GM19035 (cell line): ENCODE data around the gene EPB41L2.

Source experiments
- ATAC-seq: cut with Tn5 transposase; IDR thresholded peaks from one replicate; pipeline ENCODE4 v1.9.1; 2021; ENCODE audit not compliant: unreplicated experiment

EPB41L2 gene

DNA sequence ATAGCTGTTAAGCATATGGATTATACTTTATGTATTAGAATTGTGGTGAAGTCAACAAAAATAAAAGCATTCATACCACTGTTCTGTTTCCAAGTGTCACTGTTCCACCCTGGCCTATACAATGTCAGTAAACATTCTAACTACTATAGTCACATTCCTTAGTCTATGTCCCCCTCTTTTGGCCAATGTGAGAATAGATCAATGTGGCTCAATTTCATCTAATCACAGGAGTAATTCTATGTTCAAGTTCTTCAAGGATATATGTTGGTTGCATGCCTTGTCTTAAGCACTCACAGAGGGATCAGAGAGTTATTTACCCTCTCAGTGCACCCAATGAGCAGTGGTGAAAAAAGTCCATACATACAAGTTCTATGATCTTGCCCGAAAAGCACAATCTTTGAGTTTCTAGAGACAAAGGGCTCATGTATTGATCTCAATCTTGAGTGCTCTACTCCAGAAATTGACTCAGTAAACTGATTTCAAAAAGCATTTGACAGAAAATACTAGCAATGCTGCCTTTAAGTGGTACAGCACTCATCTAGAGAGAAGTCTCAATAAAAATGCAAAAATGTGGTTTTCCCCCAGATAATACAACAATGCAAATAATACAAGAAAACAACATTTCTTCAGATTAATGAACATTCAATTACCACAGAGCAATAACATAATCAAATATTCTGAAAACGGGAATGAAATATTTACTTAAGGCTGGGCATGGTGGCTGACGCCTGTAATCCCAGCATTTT, 219.3 kb downstream of the EPB41L2 start:
- ATAC-seq, result peak; percentile 77

DNA sequence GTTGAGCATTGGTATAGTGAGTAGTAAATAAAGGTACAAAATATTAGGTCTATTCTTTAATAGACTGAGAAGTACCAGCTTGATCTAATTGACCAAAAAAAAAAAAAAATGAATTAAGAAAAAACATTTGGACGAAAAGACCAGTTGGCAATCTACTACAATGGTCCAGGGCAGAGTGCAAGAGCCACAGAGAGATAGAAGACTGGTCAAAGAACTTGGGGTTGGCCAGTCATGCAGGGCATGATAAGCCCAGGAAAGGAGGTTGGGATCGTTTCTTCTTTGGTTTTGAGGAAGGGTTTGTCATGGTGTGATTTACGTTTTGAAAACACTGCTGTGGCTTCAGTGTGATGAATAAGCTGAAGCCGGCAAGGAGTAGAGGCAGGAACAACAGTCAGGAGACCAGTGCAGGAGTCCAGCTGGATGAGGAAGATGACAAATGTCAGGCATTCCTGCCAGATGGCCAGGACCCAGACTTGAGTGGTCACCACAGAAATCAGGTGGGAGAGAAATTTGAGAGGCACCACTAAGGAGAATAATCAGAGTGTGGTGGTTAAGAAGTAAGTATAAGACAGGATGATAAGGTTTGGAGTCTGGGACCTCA, 221.8 kb downstream of the EPB41L2 start:
- no peak for ATAC-seq

DNA sequence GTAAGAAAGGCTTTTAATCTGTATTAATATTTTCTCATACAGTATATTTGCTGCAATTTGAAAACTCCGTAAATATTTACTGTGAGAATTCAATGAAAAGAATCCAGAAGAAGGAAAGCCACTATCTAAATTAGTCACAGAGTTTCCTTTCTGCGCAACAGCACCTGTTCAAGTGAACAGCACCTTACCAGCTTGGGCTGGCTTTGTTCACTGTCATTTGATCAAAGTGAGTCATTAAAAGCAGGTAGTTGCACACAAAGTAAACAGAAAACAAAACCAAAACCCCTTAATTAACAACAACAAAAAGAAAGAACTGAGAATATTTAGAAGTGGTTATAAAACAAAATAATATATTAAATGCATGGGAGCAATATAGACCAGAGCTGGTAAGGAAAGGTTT, 223.0 kb downstream of the EPB41L2 start:
- no peak for ATAC-seq

- no peak for ATAC-seq
Measured at GRCh38 chr6:130839379-130839778, 223.7 kb downstream of the EPB41L2 start.

DNA sequence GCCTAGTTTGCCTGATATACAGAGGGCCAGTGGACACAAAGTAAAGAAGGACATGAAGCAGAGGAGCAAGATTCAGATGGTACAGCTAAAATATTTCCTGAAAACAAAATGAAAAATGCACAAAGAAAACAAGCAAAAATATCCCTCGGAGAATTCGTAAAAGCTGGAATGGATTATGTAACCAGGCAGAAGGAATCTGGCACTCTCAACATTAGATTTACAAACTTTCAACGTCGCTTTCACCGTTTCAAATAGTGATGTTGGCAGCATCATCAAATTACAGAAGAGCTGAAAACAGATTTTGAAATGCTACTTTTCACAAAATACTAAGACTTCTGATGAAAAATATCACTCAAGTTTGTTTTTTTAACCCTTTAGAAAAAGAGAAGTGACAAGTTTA, 224.1 kb downstream of the EPB41L2 start:
- no peak for ATAC-seq

- ATAC-seq, result no peak
Measured at GRCh38 chr6:130838250-130838860, 224.7 kb downstream of the EPB41L2 start.

- ATAC-seq, result no peak
Measured at GRCh38 chr6:130837067-130837466, 226.0 kb downstream of the EPB41L2 start.

DNA sequence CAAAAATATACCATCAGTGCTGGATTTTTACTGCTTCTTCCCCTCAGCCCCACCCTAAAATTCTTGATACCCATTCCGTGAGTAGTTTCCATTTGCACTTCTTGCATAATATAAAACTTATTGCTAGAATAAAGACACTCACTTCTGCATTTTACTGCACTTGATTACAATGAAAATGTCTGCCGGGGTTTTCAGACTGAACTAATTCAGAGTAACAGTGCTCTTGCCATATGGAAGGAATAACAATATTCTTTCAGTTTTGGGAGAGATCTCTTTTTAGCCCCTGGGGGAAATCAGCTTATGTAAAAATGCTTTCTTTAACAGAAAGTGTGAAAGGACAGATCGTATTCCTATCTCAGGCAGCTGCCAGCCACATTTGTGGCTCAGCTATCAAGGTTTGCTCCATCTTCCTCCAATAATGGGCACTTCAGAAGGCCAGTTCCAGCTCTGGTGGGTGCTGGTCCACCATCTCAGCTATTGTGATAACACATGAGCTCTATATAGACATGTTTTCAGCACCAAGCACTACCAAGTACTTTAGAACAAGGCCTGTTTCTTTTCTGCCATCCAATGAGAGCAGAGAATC, 226.9 kb downstream of the EPB41L2 start:
- ATAC-seq, result no peak

- no peak for ATAC-seq
Measured at GRCh38 chr6:130834482-130835251, 228.4 kb downstream of the EPB41L2 start.

DNA sequence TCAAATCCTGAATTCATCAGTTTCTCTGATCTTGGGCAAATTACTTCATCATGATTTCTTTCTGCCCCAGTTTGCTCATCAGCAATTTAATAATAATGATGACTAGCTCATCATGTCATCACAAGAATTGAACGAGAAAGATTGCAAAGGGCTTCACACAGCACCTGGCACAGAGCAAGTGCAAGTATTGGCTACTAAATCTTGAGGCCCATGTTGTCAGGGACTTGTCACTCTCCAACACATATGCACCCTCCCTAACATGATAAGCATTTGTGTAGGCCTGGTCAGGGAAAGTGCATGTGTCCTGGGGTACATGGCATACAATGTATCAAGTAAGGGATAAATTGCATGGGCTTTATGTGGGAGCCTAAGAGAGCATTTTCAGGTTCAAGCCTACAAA, 229.5 kb downstream of the EPB41L2 start:
- no peak for ATAC-seq

- no peak for ATAC-seq
Measured at GRCh38 chr6:130831607-130832006, 231.4 kb downstream of the EPB41L2 start.

DNA sequence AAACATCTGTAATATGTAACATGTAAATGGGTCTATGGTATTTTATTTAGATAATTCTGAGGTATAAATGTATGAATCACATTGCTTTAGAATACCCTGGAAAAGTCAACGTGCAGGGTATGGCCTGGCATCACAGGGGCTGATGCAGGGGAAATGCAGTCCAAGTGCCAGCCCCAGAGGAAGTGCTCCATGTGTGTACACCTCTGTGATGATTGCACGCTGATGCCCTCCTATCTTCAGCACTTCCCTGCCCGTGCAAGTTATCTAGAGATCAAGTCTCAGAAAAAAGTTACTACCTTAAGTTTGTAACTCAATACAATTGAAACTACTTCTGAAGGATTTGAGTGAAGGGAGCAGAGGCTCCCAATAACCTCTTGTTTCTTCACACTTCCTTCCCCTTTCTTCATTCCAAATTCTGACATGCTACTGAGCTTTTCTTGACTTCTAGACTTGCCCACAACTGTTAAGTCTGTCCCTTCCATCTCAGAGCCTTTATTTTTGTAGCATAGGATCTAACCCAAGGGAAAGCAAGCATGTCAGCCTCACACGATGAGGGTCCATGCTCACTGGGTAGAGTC, 233.6 kb downstream of the EPB41L2 start:
- ATAC-seq, result no peak

- ATAC-seq, result no peak
Measured at GRCh38 chr6:130827247-130828149, 235.5 kb downstream of the EPB41L2 start, which contains the start of gene SMLR1. SMLR1 (plus strand) TSS chr6:130827406; CDS start chr6:130827414, 8 bp downstream.

GRCh38 chr6:130826442-130827246, 236.4 kb downstream of the EPB41L2 start:
- ATAC-seq, result no peak

DNA sequence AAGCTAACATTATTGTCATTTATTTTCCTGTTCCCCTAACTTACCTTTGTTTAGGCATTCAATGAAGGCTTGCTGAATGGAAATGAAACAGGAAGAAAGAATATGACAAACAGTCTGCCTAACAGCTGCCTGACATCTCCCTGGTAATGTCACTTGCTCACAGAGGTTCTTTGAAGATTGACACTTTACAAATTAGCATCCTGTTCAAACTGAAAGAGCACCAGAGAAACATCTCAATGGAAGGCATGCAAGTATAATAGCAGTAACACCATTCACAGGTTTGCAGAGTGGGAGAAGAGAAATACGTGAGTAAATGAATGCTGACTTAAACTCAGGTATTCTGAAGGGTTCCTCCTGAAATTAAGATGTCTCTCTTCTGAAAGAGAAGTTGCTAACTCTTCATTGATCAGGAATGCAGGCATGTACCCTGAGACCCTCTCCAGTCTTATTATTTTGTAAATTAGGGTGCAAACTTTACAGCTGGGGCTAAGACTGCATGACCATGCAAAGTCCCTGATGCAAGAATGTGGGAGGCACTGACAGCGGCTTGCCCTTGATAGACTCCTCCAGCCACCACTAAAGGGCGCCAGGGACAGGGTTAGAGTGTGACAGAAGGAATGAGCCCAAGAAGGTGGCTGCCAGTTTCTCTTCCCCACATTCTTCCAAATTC, 237.1 kb downstream of the EPB41L2 start:
- ATAC-seq, result no peak

- no peak for ATAC-seq
Measured at GRCh38 chr6:130824978-130825694, 237.9 kb downstream of the EPB41L2 start.

GRCh38 chr6:130822736-130823135, 240.3 kb downstream of the EPB41L2 start:
- ATAC-seq, result no peak
